8988T (cell line): ENCODE results near the gene YOD1.
A peak's percentile ranks its signal among the peaks of the same experiment; 100 is the strongest.

Source experiments
- DNase-seq: peaks from one replicate; pipeline ENCODE4 v3.0.0; 2011

YOD1 gene

DNA sequence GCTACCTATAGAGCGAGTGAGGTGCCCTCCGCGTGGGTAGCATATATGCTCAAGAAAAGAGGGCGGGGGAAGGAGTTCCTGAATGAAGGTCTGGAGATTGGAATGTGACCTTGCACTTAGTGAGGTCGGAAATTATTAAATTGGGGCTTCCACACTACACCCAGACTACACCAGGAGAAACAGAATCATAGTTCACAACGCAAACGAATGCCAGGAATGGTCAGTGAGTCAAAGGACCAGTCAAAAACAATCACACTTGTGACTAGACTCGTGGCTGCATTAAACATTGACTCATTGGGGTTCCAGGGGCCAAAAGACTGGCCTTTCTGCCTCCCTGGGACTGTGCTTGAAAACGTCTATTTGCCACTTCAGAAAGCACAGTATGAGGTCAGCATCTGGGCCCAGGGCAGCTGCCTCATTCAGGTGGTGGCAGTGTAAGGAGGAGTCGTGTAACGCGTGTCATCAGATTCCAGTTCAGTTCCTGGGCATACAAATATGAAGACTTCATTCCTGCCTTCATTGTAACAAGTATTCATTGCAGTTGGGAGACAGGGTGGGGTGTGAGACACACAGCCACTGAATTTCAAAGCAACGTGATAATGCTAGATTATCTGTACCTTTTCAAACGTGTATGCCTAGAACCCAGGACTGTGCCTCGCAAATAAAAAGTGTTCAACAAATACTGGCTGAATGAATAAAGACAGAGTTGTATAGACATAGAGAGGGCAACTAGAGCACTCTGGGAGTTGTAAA is at the start of gene YOD1:
TSS of gene YOD1 (minus strand) at position 18 of the 753 bp plus-strand sequence. CDS start 178 bp downstream, outside the sequence.
- no peak for DNase-seq

DNA sequence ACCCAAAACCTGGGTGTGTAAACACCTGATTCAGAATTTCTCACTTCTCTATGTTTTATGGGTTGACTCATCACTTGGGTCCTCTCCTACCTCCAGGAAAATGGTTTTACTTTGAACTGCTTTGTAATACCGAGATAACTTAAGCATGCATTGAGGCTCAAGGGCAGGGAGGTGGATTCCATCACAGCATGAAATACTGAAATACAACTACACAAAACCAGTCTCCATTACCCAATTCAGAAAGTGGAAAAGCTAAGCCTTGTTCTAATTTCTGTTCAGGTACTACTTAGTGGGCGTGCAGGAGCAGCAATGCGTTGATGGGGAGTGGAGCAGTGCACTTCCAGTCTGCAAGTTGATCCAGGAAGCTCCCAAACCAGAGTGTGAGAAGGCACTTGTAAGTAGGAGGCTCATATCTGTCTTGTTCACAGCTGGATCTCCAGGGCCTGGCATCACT is 46.9 kb upstream of the YOD1 start:
- no peak for DNase-seq

DNA sequence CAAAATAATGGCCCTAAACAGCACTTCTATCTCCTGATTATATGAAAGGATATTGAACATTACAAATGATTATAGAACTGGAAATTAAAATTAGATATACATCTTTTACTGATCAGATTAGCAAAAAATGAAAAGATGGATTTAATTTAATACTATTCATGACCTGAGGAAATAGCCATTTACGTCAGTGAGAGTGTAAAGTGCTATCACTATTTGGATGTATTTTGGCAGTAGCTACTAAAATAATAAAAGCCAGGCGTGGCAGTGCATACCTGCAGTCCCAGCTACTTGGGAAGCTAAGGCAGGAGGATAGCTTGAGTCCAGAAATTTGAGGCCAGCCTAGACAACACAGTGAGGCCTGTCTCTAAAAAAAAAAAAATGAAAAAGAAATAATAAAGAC is 42.9 kb upstream of the YOD1 start:
- DNase-seq, result no peak

DNA sequence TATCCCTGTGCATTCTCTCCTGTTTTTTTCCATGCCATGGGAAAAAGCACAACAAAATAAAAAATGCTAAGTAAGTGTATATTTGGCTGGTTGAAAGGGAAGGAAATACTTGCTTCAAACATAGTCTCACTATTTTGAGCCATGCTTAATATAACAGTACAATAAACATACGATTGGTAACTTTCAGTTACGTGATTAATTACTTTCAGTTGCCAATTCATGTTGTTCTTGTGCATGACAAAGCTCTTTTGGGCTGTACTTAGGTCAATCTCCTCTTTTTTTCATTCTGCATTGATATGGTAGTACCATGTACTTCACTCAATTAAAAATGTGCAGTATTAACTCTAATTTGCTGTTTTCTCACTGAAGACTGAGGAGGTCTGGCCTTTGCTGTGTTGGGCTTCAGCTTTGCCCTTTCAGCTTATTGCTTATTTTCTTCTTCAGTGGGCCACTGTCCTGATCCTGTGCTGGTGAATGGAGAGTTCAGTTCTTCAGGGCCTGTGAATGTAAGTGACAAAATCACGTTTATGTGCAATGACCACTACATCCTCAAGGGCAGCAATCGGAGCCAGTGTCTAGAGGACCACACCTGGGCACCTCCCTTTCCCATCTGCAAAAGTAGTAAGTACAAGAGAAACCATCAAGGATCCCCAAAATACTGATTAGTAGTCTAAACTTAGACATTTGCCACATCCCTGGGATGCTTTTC is 40.3 kb upstream of the YOD1 start:
- no peak for DNase-seq

DNA sequence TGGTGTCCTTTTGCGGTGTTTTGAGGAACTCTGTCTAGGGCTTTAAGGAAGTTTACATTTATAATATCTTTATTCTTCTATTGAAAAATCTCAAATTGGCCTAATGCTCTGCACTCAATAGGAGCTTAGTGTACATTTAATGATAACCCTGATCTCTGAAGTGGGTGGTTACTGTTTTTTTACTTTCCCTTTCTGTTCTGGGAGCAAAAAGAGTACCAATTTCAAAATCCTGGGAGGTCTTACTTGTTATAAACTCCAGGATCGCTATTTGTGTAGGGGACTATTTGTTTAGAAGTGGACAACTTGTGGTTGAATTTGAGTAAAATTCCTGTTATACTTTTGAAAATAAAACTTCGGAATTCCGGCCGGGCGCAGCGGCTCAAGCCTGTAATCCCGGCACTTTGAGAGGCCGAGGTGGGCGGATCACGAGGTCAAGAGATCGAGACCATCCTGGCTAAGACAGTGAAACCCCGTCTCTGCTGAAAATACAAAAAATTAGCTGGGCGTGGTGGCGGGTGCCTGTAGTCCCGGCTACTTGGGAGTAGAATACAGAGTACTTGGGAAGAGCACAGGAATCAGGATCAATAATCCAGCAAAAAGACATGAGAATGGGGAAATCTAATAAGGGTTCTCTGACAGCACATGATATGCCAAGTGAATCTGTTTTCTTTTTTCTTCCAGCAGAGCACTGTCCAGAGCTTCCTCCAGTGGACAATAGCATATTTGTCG is 38.8 kb upstream of the YOD1 start:
- DNase-seq, result no peak

DNA sequence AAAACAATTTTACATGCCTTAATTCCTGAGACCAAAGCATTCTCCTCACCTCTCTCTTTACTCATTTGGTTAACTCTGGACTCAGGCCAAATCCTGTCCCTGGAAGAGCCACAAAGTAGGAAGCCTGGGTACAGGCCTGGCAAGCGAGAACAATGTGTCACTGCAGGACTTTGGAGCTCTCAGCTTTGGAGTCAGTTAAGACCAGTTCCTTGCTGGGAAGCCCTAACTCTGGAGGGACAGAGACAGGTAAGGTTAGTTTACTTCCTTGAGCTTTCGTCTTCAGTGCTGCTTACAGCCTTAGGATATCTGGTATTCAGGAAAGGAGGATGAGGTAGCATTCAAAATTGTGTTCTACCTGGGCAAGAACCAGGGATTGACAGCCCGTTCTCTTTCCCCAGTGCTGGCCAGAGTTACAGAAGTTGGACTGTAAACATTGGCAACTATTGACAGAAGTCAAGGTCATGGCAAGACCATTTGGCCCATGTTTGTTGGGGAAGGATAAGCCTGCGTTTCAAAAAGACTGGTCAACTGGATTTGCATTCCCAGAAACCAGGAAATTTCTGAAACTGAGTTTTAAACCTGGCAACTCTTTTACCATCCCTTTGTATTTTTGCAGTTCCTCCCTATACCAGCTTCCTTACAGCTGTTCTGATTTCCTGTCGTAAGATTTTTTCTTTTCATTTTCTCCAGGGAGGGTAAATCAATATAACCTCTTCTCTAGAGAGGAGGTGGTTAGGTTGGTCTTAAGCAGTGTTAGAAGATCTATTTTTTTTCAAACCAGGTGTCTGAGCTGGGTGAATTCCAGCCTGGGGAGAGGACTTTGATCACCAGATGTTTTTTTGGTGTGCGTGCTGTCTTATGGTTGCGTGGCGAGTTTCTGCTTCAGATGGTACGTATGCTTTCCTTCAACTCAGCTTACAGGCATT is 38.0 kb upstream of the YOD1 start, which contains the start of gene C4BPB:
TSS of gene C4BPB (plus strand) at position 160 of the 926 bp plus-strand sequence. CDS start at position 832, 672 bp downstream.
- DNase-seq, result no peak

DNA sequence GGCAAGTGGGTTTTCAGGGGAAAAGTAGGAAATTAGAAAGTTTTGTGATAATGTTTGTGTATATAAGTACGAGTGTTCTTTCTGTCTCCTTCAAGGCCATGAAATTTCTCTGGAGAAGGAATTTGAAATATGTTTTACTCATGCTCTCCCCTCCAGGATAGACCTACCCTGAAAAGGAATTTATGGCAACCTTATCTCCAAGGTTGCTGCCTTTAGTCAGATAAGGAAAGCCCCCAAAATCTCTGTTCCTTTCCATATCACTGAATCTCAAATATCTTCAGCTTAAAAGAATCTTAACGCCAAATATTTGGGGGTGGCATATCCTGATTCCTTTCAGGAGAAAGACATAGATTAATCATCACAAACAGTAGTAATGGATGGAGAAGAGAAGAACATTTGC is 37.2 kb upstream of the YOD1 start:
- DNase-seq, result no peak

DNA sequence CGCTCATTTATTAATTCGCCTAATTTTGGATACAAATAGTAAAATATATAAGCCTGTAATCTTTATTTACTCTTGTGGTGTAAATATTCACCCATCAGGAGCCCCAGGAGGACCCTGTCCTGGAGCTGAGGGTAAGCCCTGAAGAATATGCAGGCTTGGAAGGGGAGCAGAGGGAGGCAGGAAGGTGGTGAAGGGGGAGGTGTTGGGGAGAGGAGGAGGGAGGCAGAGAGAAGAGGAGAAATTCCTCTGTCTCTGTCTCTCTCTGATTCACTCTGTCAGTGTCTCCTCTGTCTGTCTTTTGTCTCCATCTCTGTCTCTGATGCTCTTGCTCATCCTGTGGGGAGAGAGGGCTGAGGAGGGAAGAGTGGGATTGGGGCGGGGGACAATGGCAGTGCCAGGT is 34.9 kb upstream of the YOD1 start:
- no peak for DNase-seq

DNA sequence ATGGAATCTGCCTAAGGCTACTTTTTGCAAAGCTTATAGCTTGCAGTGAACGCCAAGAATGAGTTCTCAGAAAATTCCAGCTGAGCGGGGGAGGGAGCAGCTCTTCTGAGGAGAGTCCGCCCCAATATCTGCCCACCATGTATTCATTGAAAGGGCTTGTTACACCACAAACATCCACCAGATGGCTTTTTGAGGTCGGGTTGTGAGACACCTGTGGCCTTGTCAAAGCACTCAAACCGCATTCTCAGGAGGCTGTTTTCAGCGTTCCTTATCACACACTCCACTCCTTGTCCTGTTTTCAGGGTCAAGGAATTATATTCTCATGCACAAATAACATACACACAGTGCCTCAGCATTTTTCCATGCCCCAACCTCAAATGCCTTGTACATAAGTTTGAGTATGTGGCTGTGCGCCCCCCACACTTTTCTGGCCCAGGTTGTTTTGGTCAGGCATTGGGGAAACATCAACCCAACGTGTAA is 33.7 kb upstream of the YOD1 start:
- peak; percentile 18 for DNase-seq

DNA sequence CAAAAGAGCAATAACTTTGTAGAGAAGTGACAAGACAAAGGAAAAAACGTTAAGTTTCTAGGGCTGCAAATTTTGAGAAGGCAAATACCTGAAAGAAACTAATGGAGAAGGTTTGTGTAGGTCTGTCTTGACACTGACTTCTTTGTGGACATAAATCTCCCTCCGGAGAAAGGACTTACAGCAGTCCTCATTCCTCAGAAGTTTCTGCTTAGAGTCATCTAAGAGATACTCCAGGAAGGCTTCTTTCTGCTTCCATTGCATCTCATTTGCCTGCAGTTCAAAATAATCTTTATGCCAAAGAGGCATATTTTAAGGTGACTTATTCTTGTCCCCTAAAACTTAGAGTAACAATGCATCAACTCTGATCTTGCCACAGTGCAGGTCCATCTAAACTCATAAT is 33.2 kb upstream of the YOD1 start:
- no peak for DNase-seq

DNA sequence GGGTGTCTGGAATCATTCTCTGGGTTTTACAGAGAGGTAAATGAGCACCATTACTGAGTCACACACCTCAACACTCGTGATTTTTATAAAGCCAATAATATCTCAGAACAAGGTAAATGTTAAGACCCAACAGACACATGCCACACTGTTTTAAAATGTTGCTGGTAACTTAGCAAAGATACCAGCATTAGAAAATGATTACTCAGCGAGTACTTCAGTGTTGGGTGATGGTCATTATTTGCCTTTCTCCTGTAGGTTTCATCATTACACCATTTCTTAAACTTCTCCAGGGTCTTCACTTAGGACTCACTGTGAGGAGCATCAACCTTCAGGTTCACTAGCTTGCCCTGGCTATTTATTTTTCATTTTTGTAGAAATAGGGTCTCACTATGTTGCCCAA is 30.8 kb upstream of the YOD1 start:
- no peak for DNase-seq

DNA sequence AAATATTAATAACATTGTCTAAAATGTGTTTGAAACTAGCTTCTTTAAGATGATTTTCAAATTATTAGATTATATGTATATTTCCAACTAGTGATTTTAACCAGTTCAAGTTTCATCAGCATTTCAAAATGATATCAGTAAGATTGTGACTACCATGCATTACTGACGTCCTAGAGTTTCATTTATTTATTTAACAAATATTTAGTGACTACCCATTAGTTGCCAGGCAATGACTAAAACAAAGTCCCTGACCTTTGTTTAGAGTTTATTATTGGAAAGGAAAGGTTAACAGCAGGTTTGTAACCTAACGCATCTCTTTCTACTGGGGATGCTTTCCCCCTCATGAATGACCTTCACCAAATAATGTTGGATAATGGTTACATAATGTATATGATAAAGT is 30.1 kb upstream of the YOD1 start:
- DNase-seq, result no peak

DNA sequence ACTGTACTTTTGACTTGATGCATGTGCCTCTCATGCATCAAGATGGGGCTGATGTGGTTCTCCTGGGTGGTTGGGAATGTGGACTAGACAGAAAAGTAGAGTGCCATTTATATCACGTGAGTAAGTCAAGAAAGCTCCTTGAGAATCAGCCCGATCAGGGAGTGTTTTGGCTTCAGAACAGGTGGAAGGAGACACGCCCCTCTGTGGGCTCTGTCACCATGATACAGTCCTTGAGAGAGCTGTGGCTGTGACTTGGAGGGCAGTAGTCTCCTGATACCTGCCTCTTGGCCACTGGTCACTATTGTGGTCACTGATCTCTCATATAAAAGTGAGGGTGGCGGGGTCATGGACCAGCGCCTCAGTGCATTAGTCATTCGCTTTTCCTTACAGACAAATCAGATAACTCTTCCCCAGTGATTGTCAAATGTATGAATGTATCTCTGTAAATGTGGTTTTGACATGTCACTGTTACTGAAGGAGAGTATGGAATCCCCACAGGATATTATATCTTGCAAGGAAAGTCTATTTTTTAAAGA is 28.8 kb upstream of the YOD1 start:
- no peak for DNase-seq

DNA sequence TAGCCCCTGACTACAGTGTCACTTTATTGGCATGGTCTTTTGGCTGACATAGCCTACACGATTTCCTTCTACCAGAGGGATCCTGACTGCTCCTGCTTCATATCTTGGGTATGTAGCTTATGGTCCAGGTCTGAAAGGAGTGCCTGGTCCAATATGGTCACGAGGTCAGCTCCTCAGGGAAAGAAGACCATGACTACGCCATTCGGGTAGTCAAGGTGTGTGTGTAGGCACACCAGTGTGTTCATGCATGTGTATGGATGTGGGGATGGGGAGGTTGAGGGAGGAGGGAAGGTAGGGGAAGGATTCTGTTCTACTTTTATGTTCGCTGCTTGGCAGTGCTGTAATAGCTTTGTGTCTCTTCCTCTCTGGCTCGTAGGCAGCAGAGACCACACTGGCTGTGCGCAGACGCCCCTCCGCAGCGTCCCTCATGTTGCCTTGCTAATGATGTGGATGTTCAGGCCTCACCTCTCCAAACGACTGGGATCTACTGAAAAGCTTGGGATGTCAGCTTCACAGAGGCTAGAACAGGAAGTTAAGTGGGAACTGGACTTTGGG is 27.6 kb upstream of the YOD1 start:
- no peak for DNase-seq

DNA sequence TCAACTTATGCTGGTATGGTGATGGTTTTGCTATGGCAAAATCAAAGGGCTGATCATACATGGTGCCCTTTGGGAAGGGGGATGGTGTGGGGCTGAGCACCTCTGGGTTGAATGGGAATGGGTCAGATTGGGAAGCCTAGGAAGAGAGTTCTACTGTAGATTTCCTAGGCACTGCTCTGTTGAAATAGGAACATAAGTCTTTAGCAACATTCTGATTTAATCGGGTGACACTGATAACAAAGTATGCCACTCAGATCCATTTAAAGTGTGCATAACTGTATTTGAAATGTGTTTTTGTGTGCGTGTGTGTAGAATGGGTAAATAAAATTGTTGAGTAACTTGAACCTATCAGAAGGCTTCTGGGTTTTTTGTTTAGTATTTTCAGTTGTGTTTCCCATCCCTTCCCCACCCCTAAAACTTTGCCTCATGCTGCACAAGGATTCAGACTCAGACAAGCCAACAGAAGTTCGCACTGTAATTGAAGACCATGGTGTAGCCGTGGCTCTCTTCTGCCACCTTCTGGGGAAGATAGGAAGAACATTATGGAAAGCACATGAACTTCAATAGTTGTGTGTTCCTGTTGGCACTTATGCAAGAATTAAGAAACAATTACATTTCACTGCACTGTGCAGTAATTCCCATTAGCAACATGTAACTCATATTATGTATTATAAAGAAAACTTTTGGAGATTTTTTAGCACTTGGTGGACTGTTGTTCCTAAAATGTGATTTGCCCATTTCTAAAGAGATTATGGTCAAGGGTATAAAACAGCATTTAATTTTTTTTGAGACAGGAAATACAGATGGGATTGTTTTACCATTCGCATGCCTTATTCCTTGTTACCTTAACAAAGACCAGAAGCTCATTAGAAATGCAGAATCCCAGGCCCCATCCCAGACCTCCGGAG is 26.7 kb upstream of the YOD1 start:
- no peak for DNase-seq

DNA sequence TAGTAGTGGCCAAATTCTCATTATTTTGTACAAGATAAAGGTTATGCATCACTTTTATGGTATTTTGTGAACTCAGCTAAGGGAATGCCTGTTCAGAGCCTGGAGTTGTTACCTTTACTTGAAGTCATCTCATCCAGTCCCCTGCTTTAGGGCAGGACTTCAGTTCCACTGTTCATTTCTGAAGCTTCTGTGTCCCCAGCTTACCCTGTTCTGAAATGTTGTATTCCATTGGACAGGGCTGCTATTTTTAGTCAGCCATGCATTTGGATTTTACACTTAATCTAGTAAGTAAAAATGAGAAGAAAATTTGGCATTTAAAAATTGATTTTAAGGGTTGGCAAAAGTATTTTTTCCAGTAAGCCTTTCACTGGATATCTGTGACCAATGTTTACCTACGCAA is 26.0 kb upstream of the YOD1 start:
- DNase-seq, result no peak

DNA sequence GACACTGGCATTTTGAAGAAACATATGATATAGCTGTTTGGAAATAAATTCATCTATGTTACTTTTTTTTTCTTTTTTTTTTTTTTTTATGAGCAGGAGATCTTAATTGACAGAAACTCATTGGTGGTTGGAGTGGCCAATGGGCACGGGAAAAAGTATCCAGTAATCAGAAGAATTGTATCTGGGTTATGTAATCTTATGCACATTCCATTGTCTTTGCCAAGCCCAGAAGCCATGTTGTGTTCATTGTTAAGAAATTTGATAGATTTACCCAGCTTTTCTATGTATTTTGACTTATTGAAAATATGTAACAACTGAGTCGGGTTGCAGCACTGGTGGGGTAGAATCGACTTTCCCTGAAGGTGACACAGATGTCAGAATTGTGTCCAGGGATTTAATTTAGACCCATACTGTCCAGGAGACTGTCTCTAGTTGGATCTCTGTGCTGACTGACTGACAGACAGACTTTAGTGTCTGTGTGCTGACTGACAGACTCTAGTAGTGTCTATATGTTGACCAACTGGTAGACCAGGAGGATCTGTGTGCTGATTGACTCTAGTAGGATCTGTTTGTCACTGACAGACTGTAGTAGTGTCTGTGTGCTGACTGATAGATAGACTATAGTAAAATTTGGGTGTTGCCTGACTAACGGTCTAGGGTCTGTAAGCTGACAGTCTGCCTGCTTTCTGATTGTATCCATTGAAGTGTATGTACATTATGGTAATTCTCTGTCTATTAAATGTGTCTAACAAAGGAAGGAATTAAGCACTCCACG is 25.4 kb upstream of the YOD1 start:
- DNase-seq, result no peak

DNA sequence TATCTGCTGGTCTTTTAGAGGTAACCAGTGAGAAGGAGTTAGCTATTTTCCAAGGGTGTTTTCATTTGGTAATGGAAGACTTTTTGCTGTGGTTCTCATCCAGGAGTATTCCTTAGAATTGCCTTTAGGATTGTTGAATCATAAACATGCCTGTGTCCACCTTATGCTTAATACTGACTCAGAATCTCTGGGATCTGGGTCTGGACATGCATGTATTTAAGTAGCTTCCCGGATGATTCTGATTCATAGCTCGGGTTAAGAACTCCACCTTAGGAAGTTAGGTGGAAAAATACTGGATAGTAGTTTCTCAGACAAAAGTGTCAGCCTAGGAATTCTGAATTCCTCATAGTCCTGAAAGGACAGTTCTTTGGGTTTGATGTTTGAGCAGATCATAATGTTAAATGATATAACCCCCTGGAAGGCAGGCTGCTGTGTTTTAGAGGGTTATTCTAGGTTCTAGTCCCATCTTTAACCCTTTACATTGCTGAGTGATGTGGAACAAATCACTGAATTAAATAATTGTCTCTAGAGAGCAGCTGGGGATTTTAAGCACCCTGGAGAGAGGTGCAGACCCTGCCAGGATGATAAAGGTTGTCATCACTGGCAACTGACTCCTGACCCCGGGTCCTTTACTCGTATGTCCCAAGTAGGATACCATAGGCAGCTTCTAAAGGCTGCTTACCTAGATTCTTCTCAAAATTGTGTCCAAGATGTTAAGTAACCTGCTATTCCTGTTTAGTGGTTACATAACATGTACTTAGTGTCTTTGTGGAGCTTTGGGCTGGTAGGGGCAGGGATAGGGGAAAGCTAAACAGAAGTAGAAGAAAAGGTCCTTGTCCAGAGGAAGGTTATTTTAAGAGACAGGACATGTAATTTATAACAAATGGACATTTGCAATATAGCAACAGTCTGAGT is 23.2 kb upstream of the YOD1 start:
- DNase-seq, result no peak

DNA sequence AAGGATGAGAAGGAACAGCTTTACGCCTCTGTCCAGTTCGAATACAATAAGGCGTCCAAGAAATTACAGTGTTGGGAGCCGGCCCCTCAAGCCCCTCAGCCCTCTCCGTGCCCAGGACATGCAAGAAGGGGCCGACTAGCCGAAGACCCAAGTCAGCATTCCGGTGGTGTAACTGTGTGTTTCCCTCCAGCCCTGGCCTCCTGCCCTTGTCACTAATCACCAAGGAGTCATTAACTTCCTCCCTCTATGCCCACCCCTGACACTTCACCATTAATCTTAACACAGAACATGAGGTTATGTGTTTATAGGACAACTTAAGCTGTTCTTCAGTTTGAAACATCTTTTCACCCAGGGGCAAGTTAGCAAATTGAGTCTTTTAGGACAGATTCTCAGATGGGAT is 21.2 kb upstream of the YOD1 start:
- DNase-seq, result no peak
